Pancreas (tissue), 10 donors: ENCODE data around the gene FBXO34. TPM values are rescaled to one million over a fixed set of nuclear protein-coding genes. Genes with fewer than 3 reads are reported as not detected.

Source experiments
- ATAC-seq, 4 donors: fragments of 200-7000 bp; cut with Tn5 transposase; one replicate each; pipeline versions ENCODE4 v1.8.0 to v1.9.1; 2020; ENCODE audit warnings: mild to moderate bottlenecking in 4 of 4, moderate library complexity in 4 of 4
- DNase-seq, 6 donors: peaks; one replicate each; pipeline ENCODE4 v3.0.0-alpha.2; 2020
- FAIRE-seq: peaks from 2 replicates; lab custom pipeline; 2012; peaks lifted over from hg19 to GRCh38; lab: Jason Lieb, UNC
- H3K27ac ChIP-seq, 4 donors: fragments of 200-600 bp; sonication (generic); 1 replicate in 3 of 4; 2 replicates in 1 of 4; pipeline versions ENCODE4 v1.5.0 to v1.8.0; 2020
- H3K27me3 ChIP-seq, 4 donors: fragments of 200-600 bp; one replicate each; pipeline ENCODE4 v1.8.0; 2021
- H3K36me3 ChIP-seq, 3 donors: fragments of 200-600 bp; sonication (generic) in 1 of 3; one replicate each; pipeline versions ENCODE4 v1.5.0 to v1.8.0; 2020 to 2021
- H3K4me1 ChIP-seq, 3 donors: fragments of 200-600 bp; one replicate each; pipeline ENCODE4 v1.8.0; 2021
- H3K4me3 ChIP-seq, 4 donors: fragments of 200-600 bp; sonication (generic) in 2 of 4; one replicate each; pipeline versions ENCODE4 v1.5.0 to v1.8.0; 2020 to 2021
- H3K9me3 ChIP-seq, 4 donors: fragments of 200-600 bp; one replicate each; pipeline ENCODE4 v1.8.0; 2021
- WGBS, 2 donors: extraction: QIAGEN DNeasy Blood & Tissue Kit; methylation state at CpG; one replicate each; pipeline ENCODE4 v1.1.7; 2013; 5-methylcytosine and 5-hydroxymethylcytosine counted together
- intact Hi-C, 3 donors: fragments of 100-400 bp; cut with DNase I; formaldehyde crosslinking; loops; one replicate each; pipeline versions ENCODE4 v1.11.1 to v1.14.2; 2022
- polyA plus RNA-seq, 2 donors: library from polyadenylated mRNA; stranded (reverse); fragments of 200-250 nt; gene quantifications; one replicate each; pipeline ENCODE4 v1.2.3, GENCODE V29; 2013
- total RNA-seq, 6 donors: library from RNA; stranded (reverse); fragmentation: NEBNext Ultra II Directional in 4 of 6; extraction: Animal tissue kit (Norgen Biotek cat#: 25700) in 4 of 6; gene quantifications; one replicate each; pipeline versions ENCODE4 v1.2.1 to v1.2.4, GENCODE V29; 2021 to 2023
- TF ChIP-seq, protein P1 (sequence below), 4 donors: fragments of 200-600 bp; sonication (generic) in 3 of 4; IDR thresholded peaks; one replicate each; pipeline versions ENCODE4 v1.5.0 to v1.8.0; 2021; ENCODE audit warnings: antibody characterized with exemption in 4 of 4
- donor health status: healthy with polysubstance abuse.
- donor health status: DM: no; HTN: no; CAD: no; lungs with moderate emphysema.
- donor health status: DM: no; HTN: no; CAD: no.
- donor health status: control.
- donor health status: control.
- donor health status: Bipolar disorder and iron deficiency.
- donor health status: DM: yes; HTN: yes; CAD: no.
- donor health status: DM: no; HTN: no; CAD: no.
- donor health status: DM: no; HTN: no; CAD: no.
- donor health status: DM: yes; HTN: yes; CAD: no.

The FBXO34 gene
- total and polyA plus RNA-seq, 8 donors, result 4.6 to 19.7 (median 9.4) TPM

- WGBS, 2 donors, result 90% methylated on average over 3 of the region's 3 CpGs
- FAIRE-seq (no peak), DNase-seq (no peak), ATAC-seq (peak in 1 of 4 donors; percentile 19)
- H3K27me3 ChIP-seq, result no peaks in the 10 kb centered on the region
- intact Hi-C loops, result no loop called here
- no peaks in the 10 kb centered on the region for H3K9me3 ChIP-seq
- no peak overlapping the region for H3K27ac ChIP-seq
- TF ChIP-seq, protein P1, sequence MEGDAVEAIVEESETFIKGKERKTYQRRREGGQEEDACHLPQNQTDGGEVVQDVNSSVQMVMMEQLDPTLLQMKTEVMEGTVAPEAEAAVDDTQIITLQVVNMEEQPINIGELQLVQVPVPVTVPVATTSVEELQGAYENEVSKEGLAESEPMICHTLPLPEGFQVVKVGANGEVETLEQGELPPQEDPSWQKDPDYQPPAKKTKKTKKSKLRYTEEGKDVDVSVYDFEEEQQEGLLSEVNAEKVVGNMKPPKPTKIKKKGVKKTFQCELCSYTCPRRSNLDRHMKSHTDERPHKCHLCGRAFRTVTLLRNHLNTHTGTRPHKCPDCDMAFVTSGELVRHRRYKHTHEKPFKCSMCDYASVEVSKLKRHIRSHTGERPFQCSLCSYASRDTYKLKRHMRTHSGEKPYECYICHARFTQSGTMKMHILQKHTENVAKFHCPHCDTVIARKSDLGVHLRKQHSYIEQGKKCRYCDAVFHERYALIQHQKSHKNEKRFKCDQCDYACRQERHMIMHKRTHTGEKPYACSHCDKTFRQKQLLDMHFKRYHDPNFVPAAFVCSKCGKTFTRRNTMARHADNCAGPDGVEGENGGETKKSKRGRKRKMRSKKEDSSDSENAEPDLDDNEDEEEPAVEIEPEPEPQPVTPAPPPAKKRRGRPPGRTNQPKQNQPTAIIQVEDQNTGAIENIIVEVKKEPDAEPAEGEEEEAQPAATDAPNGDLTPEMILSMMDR (IDR thresholded peaks at IDR 0.05), result no peak
- no peaks in the 10 kb centered on the region for H3K4me1 ChIP-seq
- H3K36me3 ChIP-seq, result peaks cover 0 to 5% (median 4%) of the 10 kb centered on the region in 3 donors
- H3K4me3 ChIP-seq, result no peak overlapping the region
Measured at GRCh38 chr14:55366271-55366670, 95.0 kb downstream of the FBXO34 start.

DNA sequence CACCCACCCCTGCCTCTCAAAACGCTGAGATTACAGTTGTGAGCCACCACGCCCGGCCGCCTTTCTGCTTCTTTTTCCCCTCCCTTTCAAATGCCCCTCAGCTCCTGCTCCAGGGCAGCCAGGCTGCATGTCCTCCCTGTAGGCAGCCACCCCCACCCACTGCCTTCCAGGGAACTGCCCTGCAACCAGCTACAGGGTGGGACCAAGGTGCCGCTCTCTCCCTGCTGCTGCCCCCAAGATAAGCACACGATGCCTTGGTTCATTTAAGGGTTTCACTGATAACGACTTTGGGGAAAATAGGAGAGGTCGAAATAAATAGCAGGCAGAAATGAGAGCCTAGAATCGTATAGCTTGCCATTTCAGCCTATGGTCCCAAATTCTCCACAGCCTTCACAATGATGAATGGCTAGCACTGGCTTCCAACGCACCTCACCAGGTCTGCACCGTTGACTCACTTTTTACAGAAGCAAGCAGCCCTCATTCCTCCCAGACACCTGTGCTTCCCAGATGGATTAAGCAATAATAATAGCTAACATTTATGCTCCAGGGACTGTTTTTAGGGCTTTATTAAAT is 99.7 kb downstream of the FBXO34 start:
- 87 to 89% methylated on average over 11 of the region's 11 CpGs for WGBS, 2 donors
- Histone ChIP-seq H3K4me1 (no peaks in the 10 kb centered on the region), H3K4me3 (no peak overlapping the region), H3K27me3 (no peaks in the 10 kb centered on the region), H3K36me3 (peaks cover 0 to 8% (median 5%) of the 10 kb centered on the region in 3 donors), H3K27ac (no peak overlapping the region), H3K9me3 (no peaks in the 10 kb centered on the region)
- DNase-seq (no peak), ATAC-seq (no peak), FAIRE-seq (no peak)
- TF ChIP-seq, protein P1 (IDR thresholded peaks at IDR 0.05), result no peak
- intact Hi-C loops, result no loop called here

DNA sequence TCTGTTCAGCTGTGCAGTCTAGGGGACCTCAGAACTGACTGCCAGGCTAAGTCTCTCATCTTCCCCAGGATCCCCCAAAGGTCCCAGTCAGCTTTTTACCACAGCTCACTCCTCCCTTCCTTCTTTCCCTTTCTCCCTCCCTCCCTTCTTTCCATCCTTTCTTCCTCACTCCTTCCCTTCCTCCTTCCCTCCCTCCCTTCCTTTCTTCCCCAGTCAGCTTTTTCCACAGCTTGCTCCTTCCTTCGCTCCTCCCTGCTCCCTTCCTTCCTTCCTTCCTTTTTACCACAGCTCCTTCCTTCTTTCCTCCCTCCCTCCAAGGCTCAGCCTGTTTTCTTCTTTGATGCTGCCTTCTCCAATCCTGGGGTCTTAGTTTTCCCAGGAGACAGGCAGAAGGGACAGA is 101.2 kb downstream of the FBXO34 start:
- intact Hi-C loops, result no loop called here
- no peaks in the 10 kb centered on the region for H3K27me3 ChIP-seq
- peaks cover 0 to 18% (median 5%) of the 10 kb centered on the region in 3 donors for H3K36me3 ChIP-seq
- FAIRE-seq (no peak), DNase-seq (no peak), ATAC-seq (no peak)
- no peaks in the 10 kb centered on the region for H3K9me3 ChIP-seq
- no peak overlapping the region for H3K4me3 ChIP-seq
- H3K27ac ChIP-seq, result no peak overlapping the region
- WGBS, 2 donors, result 96 to 100% methylated on average over 1 of the region's 1 CpG
- TF ChIP-seq, protein P1 (IDR thresholded peaks at IDR 0.05), result no peak
- no peaks in the 10 kb centered on the region for H3K4me1 ChIP-seq

DNA sequence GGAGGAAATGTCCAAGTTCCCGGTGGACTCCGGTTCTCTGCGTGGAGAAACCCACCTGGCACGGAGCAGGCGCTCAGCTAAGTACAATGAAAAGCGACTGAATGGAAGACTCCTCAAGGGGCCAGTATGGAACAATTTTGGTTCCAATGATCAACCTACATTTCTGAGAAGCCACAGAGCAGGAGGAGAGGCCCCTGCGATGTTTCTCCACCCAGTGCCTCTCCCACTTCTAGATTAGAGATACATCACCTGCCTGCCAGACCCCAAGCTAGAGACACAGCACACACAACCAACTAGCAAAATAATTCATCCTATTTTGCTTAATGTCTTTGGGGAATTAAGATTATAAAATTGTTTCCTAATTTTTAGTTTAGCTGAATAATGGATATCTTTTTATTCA is 101.6 kb downstream of the FBXO34 start:
- no peaks in the 10 kb centered on the region for H3K9me3 ChIP-seq
- H3K4me1 ChIP-seq, result no peaks in the 10 kb centered on the region
- no peaks in the 10 kb centered on the region for H3K27me3 ChIP-seq
- ATAC-seq (no peak), DNase-seq (no peak), FAIRE-seq (no peak)
- intact Hi-C loops, result no loop called here
- WGBS, 2 donors, result 93 to 95% methylated on average over 7 of the region's 7 CpGs
- no peak overlapping the region for H3K4me3 ChIP-seq
- no peak overlapping the region for H3K27ac ChIP-seq
- peaks cover 0 to 22% (median 5%) of the 10 kb centered on the region in 3 donors for H3K36me3 ChIP-seq
- TF ChIP-seq, protein P1 (IDR thresholded peaks at IDR 0.05), result no peak
